HepG2 (cell line): ENCODE data around the gene TULP4. TPM values are rescaled to one million over a fixed set of nuclear protein-coding genes. Genes with fewer than 3 reads are reported as not detected.
A peak's percentile ranks its signal among the peaks of the same experiment; 100 is the strongest.

ENCODE experiments used
- ATAC-seq: fragments of 200-7000 bp; cut with Tn5 transposase; 3 replicates; pipeline ENCODE4 v1.9.1; 2020; ENCODE audit warnings: mild to moderate bottlenecking, moderate library complexity
- BruUV-seq: library from RNA; stranded (reverse); fragments of 400-500 nt; replicated peaks from 2 replicates; lab custom pipeline; 2021; lab: Mats Ljungman, UMichigan
- CTCF ChIA-PET: fragments of 300-600 bp; formaldehyde crosslinking; extraction: SDS; loops from one replicate; lab custom pipeline; 2021; ENCODE audit warnings: low total read pairs, inconsistent platforms, low intra/inter-chr PET ratio; lab: Yijun Ruan, JAX
- POLR2A ChIA-PET: fragments of 350-600 bp; sonication (Branson Sonifier 250); formaldehyde crosslinking; loops from one replicate; lab custom pipeline; 2020; ENCODE audit warnings: antibody characterized with exemption, inconsistent platforms; lab: Yijun Ruan, JAX
- DNase-seq: peaks from one replicate; pipeline ENCODE4 v3.0.0-alpha.2; 2015; ENCODE audit warnings: low spot score
- FAIRE-seq: peaks from 3 replicates; lab custom pipeline; 2011; peaks lifted over from hg19 to GRCh38; lab: Jason Lieb, UNC
- H2AFZ ChIP-seq: one replicate; pipeline ENCODE4 v1.6.1; 2011; ENCODE audit warnings: low read length, inconsistent platforms
- H3K27ac ChIP-seq: fragments of 300-600 bp; 3 replicates; pipeline ENCODE4 v1.8.0; 2011; ENCODE audit warnings: mixed run types, mild to moderate bottlenecking, mixed read lengths, low read length, inconsistent platforms; ENCODE audit not compliant: insufficient read depth; ENCODE audit errors: extremely low read length
- H3K27me3 ChIP-seq, 2 experiments: fragments of 200-600 bp in 1 of 2; 2 replicates in 1 of 2; 3 replicates in 1 of 2; pipeline versions ENCODE4 v1.6.0 to v1.8.0; 2011; ENCODE audit warnings: low read length in 2 of 2, mild to moderate bottlenecking in 2 of 2, moderate library complexity in 2 of 2, inconsistent platforms in 1 of 2; ENCODE audit not compliant: insufficient read depth in 2 of 2, control insufficient read depth in 1 of 2
- H3K36me3 ChIP-seq, 2 experiments: fragments of 200-600 bp in 1 of 2; replicated peaks in 1 of 2; 2 replicates in 1 of 2; 3 replicates in 1 of 2; pipeline versions ENCODE4 v1.5.1 to v1.8.0; 2011; ENCODE audit warnings: low read length in 2 of 2, inconsistent platforms in 1 of 2; ENCODE audit not compliant: insufficient read depth in 2 of 2, control insufficient read depth in 1 of 2
- H3K4me1 ChIP-seq: 2 replicates; pipeline ENCODE4 v1.5.1; 2012; ENCODE audit warnings: low read length, inconsistent platforms; ENCODE audit not compliant: insufficient read depth
- H3K4me2 ChIP-seq: 2 replicates; pipeline ENCODE4 v1.6.0; 2011; ENCODE audit warnings: low read depth, low read length, inconsistent platforms
- H3K4me3 ChIP-seq, 3 experiments: fragments of 200-600 bp in 1 of 3; sonication (generic), shearing (Covaris generic) in 1 of 3; replicated peaks in 1 of 3; 2 replicates each; pipeline ENCODE4 v1.5.1; 2011 to 2016; ENCODE audit warnings: low read length in 3 of 3, inconsistent platforms in 2 of 3, low read depth in 2 of 3, mild to moderate bottlenecking in 2 of 3, control low read depth in 1 of 3, mixed read lengths in 1 of 3; ENCODE audit not compliant: insufficient read depth in 1 of 3
- H3K79me2 ChIP-seq: one replicate; pipeline ENCODE4 v1.6.1; 2011; ENCODE audit warnings: low read length, inconsistent platforms; ENCODE audit not compliant: insufficient read depth
- H3K9ac ChIP-seq: 2 replicates; pipeline ENCODE4 v1.6.0; 2011; ENCODE audit warnings: mild to moderate bottlenecking, low read depth, low read length, inconsistent platforms; ENCODE audit not compliant: insufficient read depth
- H3K9me3 ChIP-seq: 2 replicates; pipeline ENCODE4 v1.5.1; 2012; ENCODE audit warnings: mild to moderate bottlenecking, low read length
- H4K20me1 ChIP-seq: 2 replicates; pipeline ENCODE4 v1.6.0; 2011; ENCODE audit warnings: inconsistent platforms, mild to moderate bottlenecking, low read length, moderate library complexity; ENCODE audit not compliant: insufficient read depth
- ZBTB38 ChIP-seq: sonication (generic); formaldehyde crosslinking; IDR thresholded peaks from 2 replicates; pipeline ENCODE4 v1.5.1; 2020; ENCODE audit warnings: mild to moderate bottlenecking, missing genetic modification reagents
- ZNF407 ChIP-seq: sonication (generic); formaldehyde crosslinking; IDR thresholded peaks from one replicate; pipeline ENCODE4 v1.5.1; 2020; ENCODE audit warnings: mild to moderate bottlenecking, missing genetic modification reagents; ENCODE audit errors: not compliant biosample characterization
- ZNF773 ChIP-seq: sonication (generic); formaldehyde crosslinking; IDR thresholded peaks from 2 replicates; pipeline ENCODE4 v1.4.0; 2020; ENCODE audit warnings: missing genetic modification reagents, borderline replicate concordance
- ZNF775 ChIP-seq: sonication (generic); formaldehyde crosslinking; IDR thresholded peaks from 2 replicates; pipeline ENCODE4 v1.4.0; 2020; ENCODE audit warnings: missing genetic modification reagents, mild to moderate bottlenecking, moderate library complexity, borderline replicate concordance
- WGBS: methylation state at CpG from one replicate; pipeline ENCODE4 v1.1.6; 2017; ENCODE audit warnings: low lambda C conversion rate; 5-methylcytosine and 5-hydroxymethylcytosine counted together
- in situ Hi-C: cut with HindIII; loops from 2 replicates; pipeline ENCODE4 v1.10.0; 2017; ENCODE audit warnings: low pct_unique_long_range_greater_than_20kb; ENCODE audit not compliant: extremely low pct_ligation_motif_present
- intact Hi-C: fragments of 100-400 bp; cut with micrococcal nuclease; formaldehyde crosslinking; loops from one replicate; pipeline ENCODE4 v1.10.0; 2022; ENCODE audit not compliant: unreplicated experiment
- polyA plus RNA-seq, 8 experiments: library from polyadenylated mRNA; depleted of rRNA in 3 of 8; stranded (reverse) in 7 of 8; unstranded in 1 of 8; fragments of >200 nt; fragmentation: Illumina TruSeq in 4 of 8; extraction: Trizol in 4 of 8; gene quantifications; 2 replicates each; pipeline versions ENCODE4 v1.2.1 to v1.2.3, GENCODE V29; 2011 to 2016; ENCODE audit warnings: low read depth in 4 of 8, missing spikeins in 1 of 8, mixed read lengths in 1 of 8; ENCODE audit not compliant: insufficient read depth in 1 of 8
- total RNA-seq, 5 experiments: library from RNA; depleted of rRNA; stranded (reverse); fragments of >200 nt; fragmentation: Illumina TruSeq; extraction: Trizol; gene quantifications; 2 replicates each; pipeline ENCODE4 v1.2.3, GENCODE V29; 2016; ENCODE audit warnings: low read depth in 1 of 5
- TF ChIP-seq, protein P1 (sequence below): sonication (generic); formaldehyde crosslinking; IDR thresholded peaks from 2 replicates; pipeline ENCODE4 v1.4.0; 2020; ENCODE audit warnings: missing genetic modification reagents, mild to moderate bottlenecking, borderline replicate concordance
- TF ChIP-seq, protein P2 (sequence below): sonication (generic); formaldehyde crosslinking; IDR thresholded peaks from 2 replicates; pipeline ENCODE4 v1.5.1; 2020; ENCODE audit warnings: missing genetic modification reagents, mild to moderate bottlenecking, borderline replicate concordance

Gene TULP4
- total and polyA plus RNA-seq, 2 of the 13 experiments (the other 11 are each of a cell fraction or from before 2014, with no cell fraction given): 21.1 to 122 TPM

GRCh38 chr6:158556113-158556512 is 243.8 kb downstream of the TULP4 start:
- 0 out of 2 replicates have a peak, but pooled peaks cover under 1% of the 10 kb centered on the region for H4K20me1 ChIP-seq
- intact Hi-C loops (no loop called here), in situ Hi-C loops (no loop called here)
- peaks cover 10% of the 10 kb centered on the region for H3K79me2 ChIP-seq
- no peaks in the 10 kb centered on the region for H3K27me3 ChIP-seq
- no peaks in the 10 kb centered on the region for H3K36me3 ChIP-seq
- ChIA-PET CTCF (no interaction called here), POLR2A (interaction anchor here (1.5 to 2.1 kb wide), 4 partner anchors 10 to 19 kb away, joined by 6 to 14 read pairs (median 10); no protein-coding TSS in a partner anchor)
- no peak for DNase-seq
- 91% methylated on average over 7 of the region's 7 CpGs for WGBS
- peaks cover 78% of the 10 kb centered on the region for H3K4me1 ChIP-seq
- no peak overlapping the region for H3K4me2 ChIP-seq
- no peak overlapping the region for H3K4me3 ChIP-seq
- no TSS peak for BruUV-seq
- H3K9me3 ChIP-seq: no peaks in the 10 kb centered on the region
- no peak overlapping the region for H3K9ac ChIP-seq
- H3K27ac ChIP-seq: peak overlapping the region; percentile 77
- ATAC-seq: no peak
- H2AFZ ChIP-seq: no peak overlapping the region
- no peak for FAIRE-seq
- TF ChIP-seq ZBTB38 (peak; percentile 80), ZNF775 (no peak), ZNF773 (CRISPR knock-in tag) (0 out of 2 replicates have a peak, but pooled peaks have one; percentile 39), ZNF407 (CRISPR knock-in tag) (no peak)
- TF ChIP-seq, protein P1, sequence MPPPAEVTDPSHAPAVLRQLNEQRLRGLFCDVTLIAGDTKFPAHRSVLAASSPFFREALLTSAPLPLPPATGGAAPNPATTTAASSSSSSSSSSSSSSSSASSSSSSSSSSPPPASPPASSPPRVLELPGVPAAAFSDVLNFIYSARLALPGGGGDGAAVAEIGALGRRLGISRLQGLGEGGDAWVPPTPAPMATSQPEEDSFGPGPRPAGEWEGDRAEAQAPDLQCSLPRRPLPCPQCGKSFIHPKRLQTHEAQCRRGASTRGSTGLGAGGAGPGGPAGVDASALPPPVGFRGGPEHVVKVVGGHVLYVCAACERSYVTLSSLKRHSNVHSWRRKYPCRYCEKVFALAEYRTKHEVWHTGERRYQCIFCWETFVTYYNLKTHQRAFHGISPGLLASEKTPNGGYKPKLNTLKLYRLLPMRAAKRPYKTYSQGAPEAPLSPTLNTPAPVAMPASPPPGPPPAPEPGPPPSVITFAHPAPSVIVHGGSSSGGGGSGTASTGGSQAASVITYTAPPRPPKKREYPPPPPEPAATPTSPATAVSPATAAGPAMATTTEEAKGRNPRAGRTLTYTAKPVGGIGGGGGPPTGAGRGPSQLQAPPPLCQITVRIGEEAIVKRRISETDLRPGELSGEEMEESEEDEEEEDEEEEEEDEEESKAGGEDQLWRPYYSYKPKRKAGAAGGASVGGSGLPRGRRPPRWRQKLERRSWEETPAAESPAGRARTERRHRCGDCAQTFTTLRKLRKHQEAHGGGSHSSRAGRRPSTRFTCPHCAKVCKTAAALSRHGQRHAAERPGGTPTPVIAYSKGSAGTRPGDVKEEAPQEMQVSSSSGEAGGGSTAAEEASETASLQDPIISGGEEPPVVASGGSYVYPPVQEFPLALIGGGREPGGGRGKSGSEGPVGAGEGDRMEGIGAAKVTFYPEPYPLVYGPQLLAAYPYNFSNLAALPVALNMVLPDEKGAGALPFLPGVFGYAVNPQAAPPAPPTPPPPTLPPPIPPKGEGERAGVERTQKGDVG (CRISPR knock-in tag): 0 out of 2 replicates have a peak, but pooled peaks have one; percentile 14
- TF ChIP-seq, protein P2, sequence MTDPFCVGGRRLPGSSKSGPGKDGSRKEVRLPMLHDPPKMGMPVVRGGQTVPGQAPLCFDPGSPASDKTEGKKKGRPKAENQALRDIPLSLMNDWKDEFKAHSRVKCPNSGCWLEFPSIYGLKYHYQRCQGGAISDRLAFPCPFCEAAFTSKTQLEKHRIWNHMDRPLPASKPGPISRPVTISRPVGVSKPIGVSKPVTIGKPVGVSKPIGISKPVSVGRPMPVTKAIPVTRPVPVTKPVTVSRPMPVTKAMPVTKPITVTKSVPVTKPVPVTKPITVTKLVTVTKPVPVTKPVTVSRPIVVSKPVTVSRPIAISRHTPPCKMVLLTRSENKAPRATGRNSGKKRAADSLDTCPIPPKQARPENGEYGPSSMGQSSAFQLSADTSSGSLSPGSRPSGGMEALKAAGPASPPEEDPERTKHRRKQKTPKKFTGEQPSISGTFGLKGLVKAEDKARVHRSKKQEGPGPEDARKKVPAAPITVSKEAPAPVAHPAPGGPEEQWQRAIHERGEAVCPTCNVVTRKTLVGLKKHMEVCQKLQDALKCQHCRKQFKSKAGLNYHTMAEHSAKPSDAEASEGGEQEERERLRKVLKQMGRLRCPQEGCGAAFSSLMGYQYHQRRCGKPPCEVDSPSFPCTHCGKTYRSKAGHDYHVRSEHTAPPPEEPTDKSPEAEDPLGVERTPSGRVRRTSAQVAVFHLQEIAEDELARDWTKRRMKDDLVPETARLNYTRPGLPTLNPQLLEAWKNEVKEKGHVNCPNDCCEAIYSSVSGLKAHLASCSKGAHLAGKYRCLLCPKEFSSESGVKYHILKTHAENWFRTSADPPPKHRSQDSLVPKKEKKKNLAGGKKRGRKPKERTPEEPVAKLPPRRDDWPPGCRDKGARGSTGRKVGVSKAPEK (CRISPR knock-in tag): no peak
